ENCODE measurements around the gene B3GAT1.

Gene B3GAT1

GRCh38 chr11:134409552-134410429 is 2.3 kb downstream of the B3GAT1 start:
- no peak for DNase-seq

GRCh38 chr11:134407923-134408322 is 4.1 kb downstream of the B3GAT1 start:
- no peak for DNase-seq

GRCh38 chr11:134407321-134407828 is 4.7 kb downstream of the B3GAT1 start:
- DNase-seq: no peak

GRCh38 chr11:134406264-134407185 is 5.5 kb downstream of the B3GAT1 start:
- DNase-seq: no peak

- no peak for DNase-seq
Observed at GRCh38 chr11:134405841-134406240, 6.2 kb downstream of the B3GAT1 start.

- DNase-seq: no peak
Observed at GRCh38 chr11:134405436-134405835, 6.6 kb downstream of the B3GAT1 start.

GRCh38 chr11:134404575-134405341 is 7.3 kb downstream of the B3GAT1 start:
- DNase-seq: no peak

GRCh38 chr11:134402910-134403309 is 9.1 kb downstream of the B3GAT1 start:
- no peak for DNase-seq

- DNase-seq: no peak
Observed at GRCh38 chr11:134401825-134402809, 9.9 kb downstream of the B3GAT1 start.

- no peak for DNase-seq
Observed at GRCh38 chr11:134399996-134400395, 12.0 kb downstream of the B3GAT1 start.

- no peak for DNase-seq
Observed at GRCh38 chr11:134399293-134399654, 12.8 kb downstream of the B3GAT1 start.

- no peak for DNase-seq
Observed at GRCh38 chr11:134398644-134399292, 13.3 kb downstream of the B3GAT1 start.

- no peak for DNase-seq
Observed at GRCh38 chr11:134398079-134398444, 14.0 kb downstream of the B3GAT1 start.

GRCh38 chr11:134397304-134398078 is 14.6 kb downstream of the B3GAT1 start:
- no peak for DNase-seq

GRCh38 chr11:134395002-134395401 is 17.0 kb downstream of the B3GAT1 start:
- no peak for DNase-seq

- no peak for DNase-seq
Observed at GRCh38 chr11:134394311-134394710, 17.7 kb downstream of the B3GAT1 start.

GRCh38 chr11:134393638-134394037 is 18.4 kb downstream of the B3GAT1 start:
- DNase-seq: no peak

GRCh38 chr11:134392953-134393615 is 19.0 kb downstream of the B3GAT1 start:
- DNase-seq: no peak

- DNase-seq: no peak
Observed at GRCh38 chr11:134391656-134392055, 20.4 kb downstream of the B3GAT1 start.

Measured in right forelimb (tissue), 1 donor.